A549 (cell line): Measurements from ENCODE around the gene GIT1.

ENCODE experiments used
- CTCF ChIP-seq: fragments of >200 bp; sonication (Bioruptor Twin); formaldehyde crosslinking; IDR thresholded peaks from 3 replicates; pipeline ENCODE4 v1.5.1; 2016
- EP300 ChIP-seq, 2 experiments: fragments of >200 bp; sonication (Bioruptor Twin); formaldehyde crosslinking; IDR thresholded peaks; 2 replicates in 1 of 2; 3 replicates in 1 of 2; pipeline ENCODE4 v1.6.1; 2016 to 2017
- FOSB ChIP-seq: fragments of 250-450 bp; sonication (Bioruptor Pico); IDR thresholded peaks from 2 replicates; pipeline ENCODE4 v1.5.0; 2020; ENCODE audit warnings: mild to moderate bottlenecking, moderate library complexity
- JUNB ChIP-seq: fragments of >200 bp; sonication (Bioruptor Twin); formaldehyde crosslinking; IDR thresholded peaks from 2 replicates; pipeline ENCODE4 v1.6.1; 2016
- MAX ChIP-seq: IDR thresholded peaks from 2 replicates; pipeline ENCODE4 v1.6.1; 2012
- RAD21 ChIP-seq, 2 experiments: fragments of >200 bp in 1 of 2; sonication (Bioruptor Twin) in 1 of 2; formaldehyde crosslinking in 1 of 2; IDR thresholded peaks in 1 of 2; conservative IDR thresholded peaks in 1 of 2; 2 replicates in 1 of 2; 3 replicates in 1 of 2; pipeline ENCODE4 v1.6.1; 2012 to 2018; ENCODE audit warnings: inconsistent platforms in 1 of 2
- REST ChIP-seq: fragments of 200-600 bp; sonication (generic); IDR thresholded peaks from 2 replicates; pipeline ENCODE4 v1.6.1; 2016; ENCODE audit warnings: antibody characterized with exemption, mild to moderate bottlenecking, moderate library complexity
- SMC3 ChIP-seq: fragments of >200 bp; sonication (Bioruptor Twin); formaldehyde crosslinking; IDR thresholded peaks from 3 replicates; pipeline ENCODE4 v1.6.1; 2018; ENCODE audit warnings: inconsistent platforms
- USF2 ChIP-seq: fragments of 450-650 bp; IDR thresholded peaks from 2 replicates; pipeline ENCODE4 v1.6.1; 2014; ENCODE audit warnings: antibody characterized with exemption
- TF ChIP-seq, protein P1 (sequence below): fragments of 250-450 bp; sonication (Bioruptor Pico); IDR thresholded peaks from 2 replicates; pipeline ENCODE4 v1.5.0; 2021; ENCODE audit warnings: mild to moderate bottlenecking, moderate library complexity, borderline replicate concordance
- TF ChIP-seq, protein P2 (sequence below): IDR thresholded peaks from 2 replicates; pipeline ENCODE4 v1.6.1; 2012

- TF ChIP-seq, protein P1, sequence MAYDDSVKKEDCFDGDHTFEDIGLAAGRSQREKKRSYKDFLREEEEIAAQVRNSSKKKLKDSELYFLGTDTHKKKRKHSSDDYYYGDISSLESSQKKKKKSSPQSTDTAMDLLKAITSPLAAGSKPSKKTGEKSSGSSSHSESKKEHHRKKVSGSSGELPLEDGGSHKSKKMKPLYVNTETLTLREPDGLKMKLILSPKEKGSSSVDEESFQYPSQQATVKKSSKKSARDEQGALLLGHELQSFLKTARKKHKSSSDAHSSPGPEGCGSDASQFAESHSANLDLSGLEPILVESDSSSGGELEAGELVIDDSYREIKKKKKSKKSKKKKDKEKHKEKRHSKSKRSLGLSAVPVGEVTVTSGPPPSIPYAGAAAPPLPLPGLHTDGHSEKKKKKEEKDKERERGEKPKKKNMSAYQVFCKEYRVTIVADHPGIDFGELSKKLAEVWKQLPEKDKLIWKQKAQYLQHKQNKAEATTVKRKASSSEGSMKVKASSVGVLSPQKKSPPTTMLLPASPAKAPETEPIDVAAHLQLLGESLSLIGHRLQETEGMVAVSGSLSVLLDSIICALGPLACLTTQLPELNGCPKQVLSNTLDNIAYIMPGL = no peak
- TF ChIP-seq FOSB (no peak), CTCF (peak; percentile 87), RAD21 (conservative IDR thresholded peaks at IDR 0.05 in 1 of 2, IDR thresholded peaks at IDR 0.05 in 1 of 2) (peak; percentile 53 to 67; a peak in 4 of 5 replicates), MAX (peak; percentile 99), REST (no peak), USF2 (no peak; the same call in 1 of the 2 replicates), SMC3 (peak; percentile 74), EP300 (IDR thresholded peaks at IDR 0.05) (no peak), JUNB (no peak)
- TF ChIP-seq, protein P2, sequence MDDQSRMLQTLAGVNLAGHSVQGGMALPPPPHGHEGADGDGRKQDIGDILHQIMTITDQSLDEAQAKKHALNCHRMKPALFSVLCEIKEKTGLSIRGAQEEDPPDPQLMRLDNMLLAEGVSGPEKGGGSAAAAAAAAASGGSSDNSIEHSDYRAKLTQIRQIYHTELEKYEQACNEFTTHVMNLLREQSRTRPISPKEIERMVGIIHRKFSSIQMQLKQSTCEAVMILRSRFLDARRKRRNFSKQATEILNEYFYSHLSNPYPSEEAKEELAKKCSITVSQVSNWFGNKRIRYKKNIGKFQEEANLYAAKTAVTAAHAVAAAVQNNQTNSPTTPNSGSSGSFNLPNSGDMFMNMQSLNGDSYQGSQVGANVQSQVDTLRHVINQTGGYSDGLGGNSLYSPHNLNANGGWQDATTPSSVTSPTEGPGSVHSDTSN = no peak
Observed at GRCh38 chr17:29613352-29613837, 23.9 kb upstream of the GIT1 start.
